Fibroblast of lung (primary cell): ENCODE results near the gene HNRNPL. TPM values are rescaled to one million over a fixed set of nuclear protein-coding genes. Genes with fewer than 3 reads are reported as not detected.

Experiments
- DNase-seq, 2 donors: peaks; one replicate each; pipeline versions ENCODE4 v3.0.0 to v3.0.0-alpha.2; 2010; ENCODE audit warnings: low read depth in 2 of 2
- H2AFZ ChIP-seq: 2 replicates; pipeline ENCODE4 v1.5.1; 2012; ENCODE audit warnings: low read length, control low read depth, inconsistent platforms
- H3K27ac ChIP-seq: 2 replicates; pipeline ENCODE4 v1.5.1; 2011; ENCODE audit warnings: low read length, control low read depth; ENCODE audit not compliant: insufficient read depth
- H3K27me3 ChIP-seq: 2 replicates; pipeline ENCODE4 v1.5.1; 2011; ENCODE audit warnings: mild to moderate bottlenecking, low read length; ENCODE audit not compliant: control insufficient read depth, insufficient read depth
- H3K36me3 ChIP-seq: 2 replicates; pipeline ENCODE4 v1.5.1; 2011; ENCODE audit warnings: low read length; ENCODE audit not compliant: control insufficient read depth, insufficient read depth
- H3K4me1 ChIP-seq: 2 replicates; pipeline ENCODE4 v1.5.1; 2011; ENCODE audit warnings: low read length; ENCODE audit not compliant: control insufficient read depth, insufficient read depth; ENCODE audit errors: extremely low read depth
- H3K4me2 ChIP-seq: 2 replicates; pipeline ENCODE4 v1.5.1; 2011; ENCODE audit warnings: low read length, control low read depth; ENCODE audit not compliant: insufficient read depth; ENCODE audit errors: extremely low read depth
- H3K4me3 ChIP-seq, 4 experiments: fragments of 200-600 bp in 1 of 4; sonication (generic) in 1 of 4; replicated peaks in 1 of 4; 2 replicates each; pipeline ENCODE4 v1.5.1; 2011 to 2016; ENCODE audit warnings: low read length in 4 of 4, low read depth in 3 of 4, mild to moderate bottlenecking in 3 of 4, control low read depth in 2 of 4, inconsistent platforms in 1 of 4, mixed read lengths in 1 of 4; ENCODE audit not compliant: insufficient read depth in 1 of 4; ENCODE audit errors: control extremely low read depth in 1 of 4
- H3K79me2 ChIP-seq: 2 replicates; pipeline ENCODE4 v1.5.1; 2012; ENCODE audit warnings: mild to moderate bottlenecking, low read length, inconsistent platforms; ENCODE audit not compliant: control insufficient read depth, insufficient read depth
- H3K9ac ChIP-seq: 2 replicates; pipeline ENCODE4 v1.5.1; 2011; ENCODE audit warnings: mild to moderate bottlenecking, low read length, control low read depth; ENCODE audit not compliant: insufficient read depth
- H3K9me3 ChIP-seq: 2 replicates; pipeline ENCODE4 v1.5.1; 2012; ENCODE audit warnings: low read depth, low read length; ENCODE audit not compliant: control insufficient read depth, insufficient read depth
- H4K20me1 ChIP-seq: 2 replicates; pipeline ENCODE4 v1.5.1; 2011; ENCODE audit warnings: low read length; ENCODE audit not compliant: control insufficient read depth, insufficient read depth; ENCODE audit errors: extremely low read depth
- EZH2 ChIP-seq: IDR thresholded peaks from 2 replicates; pipeline ENCODE4 v1.5.1; 2012; ENCODE audit warnings: low read length, control low read depth, mild to moderate bottlenecking; ENCODE audit errors: missing control alignments
- polyA plus RNA-seq, 2 donors: library from polyadenylated mRNA; depleted of rRNA in 1 of 2; stranded (reverse) in 1 of 2; unstranded in 1 of 2; fragments of >200 nt; gene quantifications; 2 replicates each; pipeline ENCODE4 v1.2.1, GENCODE V29; 2011 to 2012; ENCODE audit warnings: missing spikeins in 1 of 2
- total RNA-seq: library from RNA; depleted of rRNA; stranded (reverse); fragments of >200 nt; gene quantifications from 2 replicates; pipeline ENCODE4 v1.2.1, GENCODE V29; 2014
- TF ChIP-seq, protein P1 (sequence below), 2 donors: IDR thresholded peaks in 1 of 2; conservative IDR thresholded peaks in 1 of 2; 1 replicate in 1 of 2; 2 replicates in 1 of 2; pipeline ENCODE4 v1.5.1; 2011 to 2012; ENCODE audit warnings: low read length in 2 of 2, control low read depth in 1 of 2, inconsistent platforms in 1 of 2, low read depth in 1 of 2, mild to moderate bottlenecking in 1 of 2

Gene HNRNPL
- total and polyA plus RNA-seq, 2 donors (not counting 1 experiment from before 2014, with no cell fraction given), result 184 to 189 TPM

DNA sequence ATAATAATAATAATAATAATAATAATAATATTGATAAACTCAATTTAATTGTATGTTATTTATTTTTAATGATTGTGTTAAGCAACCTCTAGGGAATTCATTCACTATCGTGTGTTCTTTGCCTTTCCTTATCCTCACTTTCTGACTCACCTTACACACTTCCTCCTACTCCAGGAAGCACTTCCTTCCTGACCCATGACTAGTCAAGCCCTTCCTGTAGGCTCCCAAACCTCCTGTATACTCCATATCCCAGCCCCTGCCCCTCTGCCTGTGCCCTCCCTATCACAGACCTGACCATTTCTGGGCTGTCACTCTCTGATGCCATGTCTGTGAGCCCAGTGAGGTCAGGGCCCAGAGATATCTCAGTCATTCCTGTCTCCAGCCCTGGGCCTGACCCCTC, 44.6 kb downstream of the HNRNPL start:
- peaks cover 6% of the 10 kb centered on the region for H3K27me3 ChIP-seq
- H3K79me2 ChIP-seq, result no peaks in the 10 kb centered on the region
- no peak overlapping the region for H3K4me3 ChIP-seq
- no peaks in the 10 kb centered on the region for H3K4me1 ChIP-seq
- no peak overlapping the region for H2AFZ ChIP-seq
- no peak for DNase-seq
- no peaks in the 10 kb centered on the region for H3K36me3 ChIP-seq
- H3K4me2 ChIP-seq, result no peak overlapping the region
- no peaks in the 10 kb centered on the region for H4K20me1 ChIP-seq
- H3K27ac ChIP-seq, result no peak overlapping the region
- TF ChIP-seq, protein P1, sequence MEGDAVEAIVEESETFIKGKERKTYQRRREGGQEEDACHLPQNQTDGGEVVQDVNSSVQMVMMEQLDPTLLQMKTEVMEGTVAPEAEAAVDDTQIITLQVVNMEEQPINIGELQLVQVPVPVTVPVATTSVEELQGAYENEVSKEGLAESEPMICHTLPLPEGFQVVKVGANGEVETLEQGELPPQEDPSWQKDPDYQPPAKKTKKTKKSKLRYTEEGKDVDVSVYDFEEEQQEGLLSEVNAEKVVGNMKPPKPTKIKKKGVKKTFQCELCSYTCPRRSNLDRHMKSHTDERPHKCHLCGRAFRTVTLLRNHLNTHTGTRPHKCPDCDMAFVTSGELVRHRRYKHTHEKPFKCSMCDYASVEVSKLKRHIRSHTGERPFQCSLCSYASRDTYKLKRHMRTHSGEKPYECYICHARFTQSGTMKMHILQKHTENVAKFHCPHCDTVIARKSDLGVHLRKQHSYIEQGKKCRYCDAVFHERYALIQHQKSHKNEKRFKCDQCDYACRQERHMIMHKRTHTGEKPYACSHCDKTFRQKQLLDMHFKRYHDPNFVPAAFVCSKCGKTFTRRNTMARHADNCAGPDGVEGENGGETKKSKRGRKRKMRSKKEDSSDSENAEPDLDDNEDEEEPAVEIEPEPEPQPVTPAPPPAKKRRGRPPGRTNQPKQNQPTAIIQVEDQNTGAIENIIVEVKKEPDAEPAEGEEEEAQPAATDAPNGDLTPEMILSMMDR (conservative IDR thresholded peaks at IDR 0.05 in 1 of 2, IDR thresholded peaks at IDR 0.05 in 1 of 2; ENCODE audit: low read depth in 1 of 2, low read length in 2 of 2), result no peak
- TF ChIP-seq EZH2, result no peak
- no peaks in the 10 kb centered on the region for H3K9me3 ChIP-seq
- H3K9ac ChIP-seq, result no peak overlapping the region

DNA sequence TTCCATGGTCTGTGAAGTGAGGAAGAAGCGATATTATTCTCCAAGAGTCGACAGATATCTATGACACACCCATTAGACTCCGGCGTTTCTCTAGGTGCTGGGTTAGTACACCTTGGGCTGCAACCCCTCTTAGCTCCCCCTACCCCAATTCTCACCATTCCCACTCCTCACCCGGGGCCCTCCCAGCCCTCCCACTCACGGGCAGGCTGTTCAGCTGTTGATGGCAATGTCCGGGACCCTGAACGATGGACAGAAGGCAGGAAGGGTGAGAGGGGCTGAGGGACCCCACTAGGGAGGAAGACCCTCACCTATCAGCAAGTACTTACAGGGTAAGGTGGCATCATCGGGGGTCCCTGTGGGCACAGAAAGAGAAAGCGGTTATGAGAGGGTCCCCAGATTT, 46.2 kb downstream of the HNRNPL start:
- Histone ChIP-seq H3K27ac (no peak overlapping the region), H3K36me3 (no peaks in the 10 kb centered on the region), H3K4me3 (no peak overlapping the region), H3K4me1 (no peaks in the 10 kb centered on the region), H4K20me1 (no peaks in the 10 kb centered on the region), H2AFZ (no peak overlapping the region), H3K27me3 (peaks cover 6% of the 10 kb centered on the region), H3K79me2 (no peaks in the 10 kb centered on the region), H3K9me3 (no peaks in the 10 kb centered on the region), H3K4me2 (no peak overlapping the region), H3K9ac (no peak overlapping the region)
- DNase-seq, result no peak
- no peak for TF ChIP-seq EZH2

DNA sequence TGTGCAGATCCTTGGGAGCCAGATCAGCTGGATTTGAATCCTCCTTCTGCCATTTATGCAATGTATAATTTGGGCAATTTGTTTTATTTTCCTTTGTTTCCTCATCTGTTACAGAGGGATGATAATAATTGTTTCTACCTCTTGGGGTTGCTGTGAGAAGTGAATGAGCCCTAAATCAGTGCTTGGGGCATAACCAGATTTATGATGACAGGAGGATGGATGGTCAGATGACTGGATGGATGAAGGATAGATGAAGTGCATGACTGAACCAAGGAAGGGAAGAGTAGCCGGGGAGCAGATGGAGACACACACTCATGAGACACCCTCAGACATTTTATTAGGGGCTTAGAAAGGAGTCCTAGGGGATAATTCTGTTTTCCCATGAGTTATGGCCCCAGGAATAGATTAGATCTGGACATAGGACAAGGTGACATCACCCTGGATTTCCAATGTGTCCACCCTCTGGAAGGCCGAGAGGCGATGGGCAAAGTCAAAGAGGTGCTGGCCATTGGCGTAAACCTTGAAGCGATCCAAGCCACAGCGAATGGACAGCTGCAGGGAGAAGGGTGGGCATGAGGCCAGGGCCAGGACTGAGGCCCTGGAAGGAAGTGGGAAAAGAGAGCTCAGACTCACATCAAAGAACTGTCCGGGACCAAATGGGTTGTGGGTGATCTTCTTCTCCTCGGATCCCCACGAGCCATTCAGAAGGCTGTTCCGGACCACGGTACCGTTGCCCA, 48.3 kb downstream of the HNRNPL start:
- no peak overlapping the region for H3K9ac ChIP-seq
- no peaks in the 10 kb centered on the region for H3K79me2 ChIP-seq
- TF ChIP-seq EZH2, result no peak
- TF ChIP-seq, protein P1 (conservative IDR thresholded peaks at IDR 0.05 in 1 of 2, IDR thresholded peaks at IDR 0.05 in 1 of 2; ENCODE audit: low read depth in 1 of 2, low read length in 2 of 2), result no peak
- DNase-seq, result no peak
- no peaks in the 10 kb centered on the region for H4K20me1 ChIP-seq
- H3K4me3 ChIP-seq, result no peak overlapping the region
- H3K4me2 ChIP-seq, result no peak overlapping the region
- H2AFZ ChIP-seq, result no peak overlapping the region
- no peaks in the 10 kb centered on the region for H3K9me3 ChIP-seq
- no peaks in the 10 kb centered on the region for H3K36me3 ChIP-seq
- no peaks in the 10 kb centered on the region for H3K4me1 ChIP-seq
- no peak overlapping the region for H3K27ac ChIP-seq
- H3K27me3 ChIP-seq, result peaks cover 6% of the 10 kb centered on the region
